Activated CD4-positive, alpha-beta memory T cell treated with anti-CD3 and anti-CD28 coated beads, Interleukin-2, amount 10 ng/mL, durations not matched to agents 7 days and 5 days (primary cell): ENCODE results near the gene IL4R. TPM values are rescaled to one million over a fixed set of nuclear protein-coding genes. Genes with fewer than 3 reads are reported as not detected.

Experiments used
- CTCF ChIA-PET: fragments of 350-600 bp; sonication (Branson Sonifier 250); formaldehyde crosslinking; loops from one replicate; lab custom pipeline; 2021; ENCODE audit warnings: antibody characterized with exemption, inconsistent platforms; lab: Charles Lee
- POLR2A ChIA-PET: fragments of 350-600 bp; sonication (Branson Sonifier 250); formaldehyde crosslinking; loops from one replicate; lab custom pipeline; 2021; ENCODE audit warnings: antibody characterized with exemption; lab: Charles Lee
- DNase-seq: peaks from one replicate; pipeline ENCODE4 v3.0.0-alpha.2; 2020
- H3K27ac Mint-ChIP-seq: one replicate; pipeline ENCODE4 v1.8.0; 2021; ENCODE audit warnings: mild to moderate bottlenecking, mixed read lengths
- H3K27me3 Mint-ChIP-seq: one replicate; pipeline ENCODE4 v1.8.0; 2021; ENCODE audit warnings: mixed read lengths
- H3K36me3 Mint-ChIP-seq: one replicate; pipeline ENCODE4 v1.8.0; 2021; ENCODE audit warnings: low read depth, mixed read lengths
- H3K4me1 Mint-ChIP-seq: one replicate; pipeline ENCODE4 v1.8.0; 2021; ENCODE audit warnings: mixed read lengths
- H3K4me3 Mint-ChIP-seq: one replicate; pipeline ENCODE4 v1.8.0; 2021; ENCODE audit warnings: mild to moderate bottlenecking, mixed read lengths
- H3K9me3 Mint-ChIP-seq: one replicate; pipeline ENCODE4 v1.8.0; 2021; ENCODE audit warnings: mixed read lengths
- total RNA-seq, 2 experiments: library from RNA; stranded (reverse); gene quantifications; one replicate each; pipeline ENCODE4 v1.2.3, GENCODE V29; 2021

The IL4R gene
- total RNA-seq, 2 experiments from 2014 or later = 257 to 268 TPM

- H3K4me1 Mint-ChIP-seq = peaks cover 24% of the 10 kb centered on the region
- POLR2A ChIA-PET = no interaction called here
- no peak overlapping the region for H3K27ac Mint-ChIP-seq
- DNase-seq = no peak
- CTCF ChIA-PET = interaction anchor here (0.7 kb wide), 1 partner anchor 53 kb away, joined by 3 read pairs; no protein-coding TSS in a partner anchor
- H3K36me3 Mint-ChIP-seq = peaks cover 95% of the 10 kb centered on the region
- H3K9me3 Mint-ChIP-seq = no peaks in the 10 kb centered on the region
- no peak overlapping the region for H3K4me3 Mint-ChIP-seq
- H3K27me3 Mint-ChIP-seq = no peaks in the 10 kb centered on the region
Observed at GRCh38 chr16:27351989-27352388, 38.2 kb downstream of the IL4R start.

GRCh38 chr16:27353853-27354252 lies 40.1 kb downstream of the IL4R start:
- H3K27me3 Mint-ChIP-seq = no peaks in the 10 kb centered on the region
- DNase-seq = no peak
- H3K27ac Mint-ChIP-seq = peak overlapping the region; percentile 19
- peaks cover 93% of the 10 kb centered on the region for H3K36me3 Mint-ChIP-seq
- peaks cover 19% of the 10 kb centered on the region for H3K4me1 Mint-ChIP-seq
- no peaks in the 10 kb centered on the region for H3K9me3 Mint-ChIP-seq
- CTCF ChIA-PET = interaction anchor here (1.1 to 3.4 kb wide), 3 partner anchors 36 to 175 kb away, joined by 3 to 22 read pairs (median 4); no protein-coding TSS in a partner anchor
- H3K4me3 Mint-ChIP-seq = no peak overlapping the region
- POLR2A ChIA-PET = interaction anchor here (4.1 kb wide), 1 partner anchor 13 kb away, joined by 24 read pairs; no protein-coding TSS in a partner anchor

- no peak overlapping the region for H3K27ac Mint-ChIP-seq
- no peak overlapping the region for H3K4me3 Mint-ChIP-seq
- POLR2A ChIA-PET = interaction anchor here (0.7 to 4.1 kb wide), 6 partner anchors 11 to 176 kb away, joined by 3 to 24 read pairs (median 4); no protein-coding TSS in a partner anchor
- peaks cover 93% of the 10 kb centered on the region for H3K36me3 Mint-ChIP-seq
- H3K9me3 Mint-ChIP-seq = no peaks in the 10 kb centered on the region
- CTCF ChIA-PET = interaction anchor here (1.0 to 3.4 kb wide), 5 partner anchors 11 to 177 kb away, joined by 3 to 22 read pairs (median 12); no protein-coding TSS in a partner anchor
- no peaks in the 10 kb centered on the region for H3K27me3 Mint-ChIP-seq
- peaks cover 13% of the 10 kb centered on the region for H3K4me1 Mint-ChIP-seq
- DNase-seq = peak; percentile 49
Observed at GRCh38 chr16:27355610-27356009, 41.8 kb downstream of the IL4R start.

GRCh38 chr16:27356794-27357193 lies 43.0 kb downstream of the IL4R start:
- H3K4me1 Mint-ChIP-seq = peaks cover 13% of the 10 kb centered on the region
- no peak for DNase-seq
- CTCF ChIA-PET = interaction anchor here (0.8 to 3.4 kb wide), 3 partner anchors 10 to 122 kb away, joined by 3 to 22 read pairs (median 14); no protein-coding TSS in a partner anchor
- no peaks in the 10 kb centered on the region for H3K9me3 Mint-ChIP-seq
- no peak overlapping the region for H3K27ac Mint-ChIP-seq
- no peak overlapping the region for H3K4me3 Mint-ChIP-seq
- H3K36me3 Mint-ChIP-seq = peaks cover 93% of the 10 kb centered on the region
- H3K27me3 Mint-ChIP-seq = no peaks in the 10 kb centered on the region
- POLR2A ChIA-PET = interaction anchor here (1.6 to 4.1 kb wide), 2 partner anchors 10 to 153 kb away, joined by 3 to 24 read pairs; no protein-coding TSS in a partner anchor

GRCh38 chr16:27359051-27359450 lies 45.3 kb downstream of the IL4R start:
- DNase-seq = no peak
- CTCF ChIA-PET = no interaction called here
- Mint-ChIP-seq H3K36me3 (peaks cover 99% of the 10 kb centered on the region), H3K4me1 (peaks cover 21% of the 10 kb centered on the region), H3K27ac (no peak overlapping the region), H3K27me3 (no peaks in the 10 kb centered on the region), H3K4me3 (no peak overlapping the region), H3K9me3 (no peaks in the 10 kb centered on the region)
- POLR2A ChIA-PET = interaction anchor here (1.7 kb wide), 1 partner anchor 11 kb away, joined by 4 read pairs; no protein-coding TSS in a partner anchor

- no peak overlapping the region for H3K27ac Mint-ChIP-seq
- H3K4me1 Mint-ChIP-seq = peaks cover 21% of the 10 kb centered on the region
- H3K36me3 Mint-ChIP-seq = peaks cover 99% of the 10 kb centered on the region
- H3K9me3 Mint-ChIP-seq = no peaks in the 10 kb centered on the region
- ChIA-PET POLR2A (interaction anchor here (1.7 kb wide), 1 partner anchor 12 kb away, joined by 4 read pairs; no protein-coding TSS in a partner anchor), CTCF (no interaction called here)
- H3K4me3 Mint-ChIP-seq = no peak overlapping the region
- DNase-seq = no peak
- no peaks in the 10 kb centered on the region for H3K27me3 Mint-ChIP-seq
Observed at GRCh38 chr16:27359615-27360014, 45.8 kb downstream of the IL4R start.

GRCh38 chr16:27361987-27362386 lies 48.2 kb downstream of the IL4R start:
- CTCF ChIA-PET = interaction anchor here (0.6 to 1.5 kb wide), 4 partner anchors 13 to 183 kb away, joined by 3 to 6 read pairs (median 4); no protein-coding TSS in a partner anchor
- no peak for DNase-seq
- POLR2A ChIA-PET = interaction anchor here (0.7 to 1.4 kb wide), 3 partner anchors 43 to 132 kb away, joined by 3 to 4 read pairs (median 3); no protein-coding TSS in a partner anchor
- Mint-ChIP-seq H3K27ac (peak overlapping the region; percentile 26), H3K27me3 (no peaks in the 10 kb centered on the region), H3K36me3 (peaks cover 88% of the 10 kb centered on the region), H3K9me3 (no peaks in the 10 kb centered on the region), H3K4me3 (no peak overlapping the region), H3K4me1 (peaks cover 32% of the 10 kb centered on the region)

- POLR2A ChIA-PET = interaction anchor here (0.7 to 1.4 kb wide), 3 partner anchors 88 to 138 kb away, joined by 3 to 4 read pairs (median 3); no protein-coding TSS in a partner anchor
- no peak for DNase-seq
- Mint-ChIP-seq H3K4me3 (no peak overlapping the region), H3K36me3 (peaks cover 82% of the 10 kb centered on the region), H3K27ac (peak overlapping the region; percentile 17), H3K4me1 (peaks cover 40% of the 10 kb centered on the region), H3K27me3 (no peaks in the 10 kb centered on the region), H3K9me3 (no peaks in the 10 kb centered on the region)
- CTCF ChIA-PET = interaction anchor here (1.5 kb wide), 1 partner anchor 183 kb away, joined by 3 read pairs; no protein-coding TSS in a partner anchor
Observed at GRCh38 chr16:27362570-27363245, 48.9 kb downstream of the IL4R start.

- H3K4me1 Mint-ChIP-seq = peaks cover 44% of the 10 kb centered on the region
- H3K36me3 Mint-ChIP-seq = peaks cover 76% of the 10 kb centered on the region
- no peak for DNase-seq
- H3K27me3 Mint-ChIP-seq = no peaks in the 10 kb centered on the region
- ChIA-PET CTCF (interaction anchor here (1.5 kb wide), 1 partner anchor 184 kb away, joined by 3 read pairs; no protein-coding TSS in a partner anchor), POLR2A (interaction anchor here (1.0 to 1.4 kb wide), 2 partner anchors 133 to 138 kb away, joined by 3 to 4 read pairs; no protein-coding TSS in a partner anchor)
- H3K9me3 Mint-ChIP-seq = no peaks in the 10 kb centered on the region
- H3K4me3 Mint-ChIP-seq = no peak overlapping the region
- no peak overlapping the region for H3K27ac Mint-ChIP-seq
Observed at GRCh38 chr16:27363246-27363632, 49.5 kb downstream of the IL4R start.

- Mint-ChIP-seq H3K27me3 (no peaks in the 10 kb centered on the region), H3K36me3 (peaks cover 71% of the 10 kb centered on the region), H3K4me1 (peaks cover 48% of the 10 kb centered on the region), H3K27ac (no peak overlapping the region), H3K4me3 (no peak overlapping the region), H3K9me3 (no peaks in the 10 kb centered on the region)
- ChIA-PET POLR2A (interaction anchor here (1.0 to 1.4 kb wide), 2 partner anchors 134 to 139 kb away, joined by 3 to 4 read pairs; no protein-coding TSS in a partner anchor), CTCF (interaction anchor here (1.5 kb wide), 1 partner anchor 184 kb away, joined by 3 read pairs; no protein-coding TSS in a partner anchor)
- no peak for DNase-seq
Observed at GRCh38 chr16:27363797-27364196, 50.0 kb downstream of the IL4R start.

GRCh38 chr16:27364493-27365141 lies 50.8 kb downstream of the IL4R start:
- Mint-ChIP-seq H3K27ac (peak overlapping the region; percentile 60), H3K27me3 (no peaks in the 10 kb centered on the region), H3K4me3 (no peak overlapping the region), H3K4me1 (peaks cover 51% of the 10 kb centered on the region), H3K36me3 (peaks cover 64% of the 10 kb centered on the region), H3K9me3 (no peaks in the 10 kb centered on the region)
- no peak for DNase-seq
- CTCF ChIA-PET = interaction anchor here (2.2 to 3.0 kb wide), 3 partner anchors 9 to 135 kb away, joined by 6 to 14 read pairs (median 13); no protein-coding TSS in a partner anchor
- POLR2A ChIA-PET = interaction anchor here (1.1 to 5.1 kb wide), 9 partner anchors 9 to 167 kb away, joined by 3 to 82 read pairs (median 7); partner anchors contain the start of genes IL21R and KDM8
